NCI-H345 treated with DMSO at 0.1 percent for 48 hours (cell line): ENCODE data around the gene CALN1.
"Not testable (repeated sequence)": the region's sequence is repeated elsewhere in the genome, so short reads cannot be mapped to it uniquely, and the experiment has no call there.

Source experiments
- DNase-seq: peaks from one replicate; lab custom pipeline; 2025; ENCODE audit not compliant: unreplicated experiment; lab: John Stamatoyannopoulos, UW

Gene CALN1

DNA sequence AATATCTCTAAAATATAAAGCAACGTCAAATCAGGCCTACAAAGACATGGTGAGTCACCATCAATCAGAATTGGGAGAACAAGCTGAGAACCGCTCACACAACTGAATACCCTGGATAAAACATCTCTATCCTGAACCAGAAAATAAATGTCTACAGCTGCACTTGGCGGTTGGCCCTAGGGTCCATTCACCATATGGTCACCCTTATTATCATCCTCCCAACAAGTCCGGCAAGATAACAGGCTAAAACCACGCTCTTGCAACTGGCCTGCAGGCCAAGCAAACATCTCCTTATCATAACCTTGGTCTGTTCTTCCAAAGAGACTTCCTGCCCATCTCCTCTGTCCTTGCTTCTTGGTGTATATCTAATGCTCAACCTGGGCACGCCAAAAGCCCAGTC is 310.7 kb downstream of the CALN1 start:
- no peak for DNase-seq

DNA sequence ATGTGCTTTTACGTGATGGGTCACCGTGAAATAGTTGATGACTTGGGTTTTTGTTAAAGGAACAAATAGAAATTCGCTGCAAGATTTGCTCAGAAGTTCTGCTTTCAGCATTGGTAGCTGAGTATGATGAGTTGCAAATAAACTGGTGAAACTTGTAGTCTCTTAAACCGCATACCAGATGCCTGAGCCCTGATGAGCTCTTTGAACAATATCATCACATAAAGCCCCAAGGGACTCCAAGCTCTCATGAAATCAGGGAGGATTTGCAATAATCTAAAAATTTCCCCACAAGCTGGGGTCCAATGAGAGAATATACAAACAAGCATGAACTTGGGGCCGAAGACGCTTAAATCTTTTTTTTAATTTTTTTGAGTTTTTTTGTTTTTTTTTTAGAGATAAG is 312.4 kb downstream of the CALN1 start:
- no peak for DNase-seq

DNA sequence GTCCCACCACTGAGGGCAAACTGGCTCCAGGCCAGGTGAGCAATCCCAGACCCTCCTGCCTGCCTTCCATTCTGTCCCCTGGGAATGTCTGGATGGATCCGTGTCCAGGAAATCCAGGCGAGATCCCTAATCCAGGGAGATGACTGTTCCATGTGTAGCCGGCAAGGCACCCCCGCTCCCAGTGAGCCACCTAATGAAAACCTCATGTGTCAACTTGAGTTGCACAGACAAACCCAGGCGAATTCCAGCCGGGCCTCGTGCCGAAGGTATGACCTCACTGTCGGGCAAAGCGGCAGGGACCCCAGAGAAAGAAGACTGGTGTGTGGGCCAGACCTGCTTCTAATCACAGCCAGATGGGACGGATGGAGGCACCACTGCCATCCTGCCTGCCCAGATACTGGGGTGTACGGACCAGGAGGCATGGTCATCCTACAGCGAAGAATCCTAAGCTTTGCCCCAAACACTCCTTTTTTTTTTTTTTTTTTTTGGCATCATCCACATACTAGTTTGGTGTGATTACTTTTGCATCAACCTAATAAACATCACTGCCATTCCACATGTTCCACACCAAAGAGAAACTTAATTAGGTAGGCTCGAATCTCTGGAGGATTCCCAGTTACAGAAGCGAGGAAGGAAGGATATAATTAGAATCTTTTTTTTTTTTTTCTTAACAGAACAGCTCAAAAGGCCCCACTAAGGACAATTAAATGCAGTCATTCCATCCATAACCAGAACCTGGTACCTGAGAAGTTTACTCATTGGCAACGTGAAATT is 313.1 kb downstream of the CALN1 start:
- DNase-seq: no peak

DNA sequence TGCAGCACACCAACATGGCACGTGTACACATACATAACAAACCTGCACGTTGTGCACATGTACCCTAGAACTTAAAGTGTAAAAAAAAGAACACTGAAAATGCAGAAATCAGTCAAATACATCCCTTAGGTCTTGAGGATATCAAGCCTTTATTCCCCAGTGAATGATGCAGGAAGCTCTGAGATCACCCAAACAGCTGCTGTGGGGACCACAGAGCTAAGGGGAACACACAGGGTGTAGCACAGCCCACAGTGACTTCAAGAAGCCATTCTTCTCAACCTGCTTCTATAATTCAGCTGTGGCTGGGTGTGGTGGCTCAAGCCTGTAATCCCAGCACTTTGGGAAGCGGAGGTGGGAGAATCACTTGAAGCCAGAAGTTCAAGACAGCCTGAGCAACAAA is 314.9 kb downstream of the CALN1 start:
- DNase-seq: no peak

GRCh38 chr7:72092769-72093168 is 319.4 kb downstream of the CALN1 start:
- DNase-seq: no peak

- no peak for DNase-seq
These were observed 324.2 kb downstream of the CALN1 start for GRCh38 chr7:72087926-72088325.

DNA sequence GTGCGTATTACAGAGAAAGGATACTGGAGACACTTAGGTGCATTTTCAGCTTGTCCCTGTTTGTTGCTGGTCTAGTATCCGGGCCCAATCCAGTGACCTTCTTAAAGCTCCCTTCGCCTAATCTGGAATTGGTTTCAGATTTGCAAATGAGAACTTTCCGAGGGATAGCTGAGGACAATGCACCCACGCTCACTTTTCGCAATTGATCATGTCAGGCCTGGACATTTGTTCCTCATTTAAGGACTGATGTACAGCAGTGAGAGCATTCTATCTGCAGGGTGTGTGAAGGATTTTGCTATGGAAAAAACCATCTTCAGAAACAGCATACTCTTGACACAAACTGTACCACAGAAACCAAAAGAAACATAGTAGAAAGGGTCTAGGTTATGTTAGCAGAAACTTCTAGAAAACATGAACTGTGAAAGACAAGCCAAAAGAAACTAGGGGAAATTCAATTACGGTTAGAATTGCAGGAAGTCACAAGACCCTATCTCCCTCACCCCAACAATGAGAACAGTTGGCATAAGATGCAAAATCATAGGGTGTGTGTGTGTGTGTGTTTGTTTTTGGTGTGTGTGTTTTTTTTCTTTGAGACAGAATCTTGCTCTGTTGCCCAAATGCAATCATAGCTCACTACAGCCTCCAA is 331.1 kb downstream of the CALN1 start:
- DNase-seq: no peak

DNA sequence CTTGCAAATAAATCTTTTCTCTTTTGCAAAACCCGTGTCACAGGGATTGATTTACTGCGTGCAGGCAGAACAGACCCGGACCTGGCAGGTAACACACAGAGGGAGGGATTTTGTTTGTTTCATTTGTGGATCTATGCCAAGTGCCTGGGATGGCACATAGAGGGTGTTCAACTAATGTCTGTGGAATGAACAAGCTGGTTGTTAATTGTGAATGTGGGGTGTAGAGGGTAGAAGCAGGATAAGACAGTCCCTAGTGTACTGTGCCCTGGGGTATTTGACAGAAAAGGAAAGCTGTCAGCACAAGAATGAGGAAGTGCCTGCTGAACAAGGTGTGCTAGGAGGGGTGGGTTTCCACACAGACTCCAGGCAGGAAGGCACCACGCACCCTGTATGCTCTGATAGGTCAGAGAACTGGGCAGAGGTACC is 331.8 kb downstream of the CALN1 start:
- no peak for DNase-seq

GRCh38 chr7:72078856-72079255 is 333.3 kb downstream of the CALN1 start:
- no peak for DNase-seq

GRCh38 chr7:72078301-72078700 is 333.8 kb downstream of the CALN1 start:
- no peak for DNase-seq

- no peak for DNase-seq
These were observed 334.4 kb downstream of the CALN1 start for GRCh38 chr7:72077786-72078185.

GRCh38 chr7:72072901-72073300 is 339.2 kb downstream of the CALN1 start:
- no peak for DNase-seq

GRCh38 chr7:72069263-72069662 is 342.9 kb downstream of the CALN1 start:
- no peak for DNase-seq

GRCh38 chr7:72065764-72066163 is 346.4 kb downstream of the CALN1 start:
- DNase-seq: not testable (repeated sequence)

GRCh38 chr7:72064916-72065315 is 347.2 kb downstream of the CALN1 start:
- DNase-seq: no peak

- no peak for DNase-seq
These were observed 348.8 kb downstream of the CALN1 start for GRCh38 chr7:72063330-72063729.

GRCh38 chr7:72062666-72063065 is 349.5 kb downstream of the CALN1 start:
- DNase-seq: no peak

DNA sequence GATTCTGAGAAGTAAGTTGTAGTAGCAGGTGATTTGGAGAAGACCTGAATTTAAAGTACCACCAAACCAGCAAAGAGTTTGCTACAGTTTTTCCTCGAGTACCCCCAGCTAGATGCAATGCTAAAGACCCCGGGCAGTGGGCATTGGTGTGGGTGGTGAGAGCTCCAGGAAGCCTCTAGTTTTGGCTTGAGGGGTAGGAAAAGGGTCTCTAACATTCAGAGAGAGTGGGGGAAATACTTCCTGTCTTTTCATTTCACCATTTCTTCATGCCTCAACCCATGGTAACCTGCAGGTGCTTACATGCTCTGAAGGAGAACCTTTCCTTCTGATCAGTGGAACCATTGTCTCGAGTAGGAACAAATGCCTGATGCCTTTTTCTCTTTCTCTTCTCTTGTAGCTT is 352.2 kb downstream of the CALN1 start:
- DNase-seq: no peak

GRCh38 chr7:72058579-72058978 is 353.6 kb downstream of the CALN1 start:
- no peak for DNase-seq

- DNase-seq: no peak
These were observed 354.3 kb downstream of the CALN1 start for GRCh38 chr7:72057796-72058195.

DNA sequence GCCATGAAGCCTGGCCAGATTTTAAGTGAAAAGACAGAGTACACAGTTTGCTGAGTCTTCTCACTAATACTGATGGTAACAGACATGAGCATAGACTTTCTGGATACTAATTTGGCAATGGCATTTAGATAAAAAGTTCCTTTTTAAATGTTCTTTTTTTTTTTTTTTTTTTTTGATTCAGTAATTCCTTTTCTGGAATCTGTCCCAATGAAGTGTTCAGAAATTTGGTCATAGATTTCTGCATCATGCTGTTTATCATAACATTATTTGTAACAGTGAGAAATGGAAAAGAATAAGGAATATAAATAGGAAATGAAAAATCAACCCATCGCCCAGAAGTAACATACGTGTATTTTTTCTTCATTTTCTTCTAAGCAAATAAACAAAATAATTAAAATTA is 354.9 kb downstream of the CALN1 start:
- no peak for DNase-seq

DNA sequence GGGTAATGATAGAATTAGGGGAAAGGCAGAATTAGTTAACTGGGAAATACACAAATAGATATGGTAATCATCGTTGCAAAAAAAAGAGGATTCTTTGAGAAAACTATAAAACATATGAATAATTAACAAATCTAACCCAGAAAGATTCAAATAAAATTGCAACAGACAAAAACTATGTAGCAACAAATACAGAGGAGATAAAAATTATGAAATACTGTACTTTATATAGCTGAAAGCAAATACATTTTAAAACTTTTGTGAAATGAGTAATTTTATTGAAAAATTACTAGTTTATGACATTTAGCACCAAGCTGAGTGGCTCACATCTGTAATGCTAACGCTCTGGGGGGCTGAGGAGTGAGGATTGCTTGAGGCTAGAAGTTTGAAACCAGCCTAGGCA is 356.7 kb downstream of the CALN1 start:
- DNase-seq: no peak

DNA sequence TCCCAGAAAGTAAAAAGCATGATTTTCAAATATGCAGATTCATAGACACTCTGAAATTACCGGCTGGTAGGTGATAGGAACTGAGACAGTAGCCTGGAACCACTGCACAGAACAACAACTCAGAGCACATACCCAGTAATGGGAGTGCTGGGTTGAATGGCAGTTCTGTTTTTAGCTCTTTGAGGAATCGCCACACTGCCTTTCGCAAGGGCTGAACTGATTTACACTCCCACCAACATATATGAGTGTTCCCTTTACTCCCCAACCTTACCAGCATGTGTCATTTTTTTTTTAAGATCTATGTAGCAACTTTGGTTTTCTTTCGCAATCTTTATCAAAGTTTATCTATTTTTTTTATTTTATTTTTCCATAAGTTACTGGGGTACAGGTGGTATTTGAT is 358.8 kb downstream of the CALN1 start:
- no peak for DNase-seq
